ENCODE measurements around the gene CAPN12.
"Not testable (repeated sequence)": the region's sequence is repeated elsewhere in the genome, so short reads cannot be mapped to it uniquely, and the experiment has no call there.

- TF ChIP-seq REST (IDR thresholded peaks at IDR 0.05; ENCODE audit: insufficient replicate concordance, low read depth), result not testable (repeated sequence)
- TF ChIP-seq, protein P1, sequence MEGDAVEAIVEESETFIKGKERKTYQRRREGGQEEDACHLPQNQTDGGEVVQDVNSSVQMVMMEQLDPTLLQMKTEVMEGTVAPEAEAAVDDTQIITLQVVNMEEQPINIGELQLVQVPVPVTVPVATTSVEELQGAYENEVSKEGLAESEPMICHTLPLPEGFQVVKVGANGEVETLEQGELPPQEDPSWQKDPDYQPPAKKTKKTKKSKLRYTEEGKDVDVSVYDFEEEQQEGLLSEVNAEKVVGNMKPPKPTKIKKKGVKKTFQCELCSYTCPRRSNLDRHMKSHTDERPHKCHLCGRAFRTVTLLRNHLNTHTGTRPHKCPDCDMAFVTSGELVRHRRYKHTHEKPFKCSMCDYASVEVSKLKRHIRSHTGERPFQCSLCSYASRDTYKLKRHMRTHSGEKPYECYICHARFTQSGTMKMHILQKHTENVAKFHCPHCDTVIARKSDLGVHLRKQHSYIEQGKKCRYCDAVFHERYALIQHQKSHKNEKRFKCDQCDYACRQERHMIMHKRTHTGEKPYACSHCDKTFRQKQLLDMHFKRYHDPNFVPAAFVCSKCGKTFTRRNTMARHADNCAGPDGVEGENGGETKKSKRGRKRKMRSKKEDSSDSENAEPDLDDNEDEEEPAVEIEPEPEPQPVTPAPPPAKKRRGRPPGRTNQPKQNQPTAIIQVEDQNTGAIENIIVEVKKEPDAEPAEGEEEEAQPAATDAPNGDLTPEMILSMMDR (IDR thresholded peaks at IDR 0.05; ENCODE audit: insufficient read depth, low read length), result not testable (repeated sequence)
These were observed 41.8 kb upstream of the CAPN12 start for GRCh38 chr19:38786061-38786460.

Measured in HL-60 (cell line).